ENCODE measurements around the gene HOXC13.

The HOXC13 gene

DNA sequence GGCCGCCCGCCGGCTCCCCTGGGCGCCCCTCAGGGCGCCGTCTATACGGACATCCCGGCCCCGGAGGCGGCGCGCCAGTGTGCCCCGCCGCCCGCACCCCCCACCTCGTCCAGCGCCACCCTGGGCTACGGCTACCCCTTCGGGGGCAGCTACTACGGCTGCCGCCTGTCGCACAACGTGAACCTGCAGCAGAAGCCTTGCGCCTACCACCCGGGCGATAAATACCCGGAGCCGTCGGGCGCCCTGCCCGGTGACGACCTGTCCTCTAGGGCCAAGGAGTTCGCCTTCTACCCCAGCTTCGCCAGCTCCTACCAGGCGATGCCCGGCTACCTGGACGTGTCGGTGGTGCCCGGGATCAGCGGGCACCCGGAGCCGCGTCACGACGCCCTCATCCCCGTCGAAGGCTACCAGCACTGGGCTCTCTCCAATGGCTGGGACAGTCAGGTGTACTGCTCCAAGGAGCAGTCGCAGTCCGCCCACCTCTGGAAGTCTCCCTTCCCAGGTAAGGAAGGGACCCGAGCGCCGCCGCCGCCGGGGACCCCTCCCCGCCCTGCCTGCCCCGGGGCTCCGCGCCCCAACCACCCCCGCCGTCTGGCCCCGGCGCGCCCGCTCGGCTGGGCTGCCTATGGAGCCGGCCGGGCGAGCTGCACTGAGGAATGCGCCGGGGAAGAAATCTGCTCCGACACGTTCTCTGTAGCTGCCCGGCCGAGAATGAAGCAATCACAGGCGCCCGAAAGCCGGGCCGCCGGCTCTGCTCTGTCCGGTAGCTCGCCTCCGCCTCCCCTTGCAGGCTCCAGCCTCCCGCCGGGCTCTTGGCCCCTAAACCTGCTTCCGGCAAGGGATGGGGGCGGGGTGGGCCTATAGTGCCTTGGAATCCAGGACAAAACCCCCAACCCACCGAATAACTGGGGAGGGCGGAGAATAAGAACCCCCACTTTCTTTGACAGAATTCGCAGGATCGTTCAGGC, 794 bp downstream of the HOXC13 start:
- DNase-seq, result no peak

DNA sequence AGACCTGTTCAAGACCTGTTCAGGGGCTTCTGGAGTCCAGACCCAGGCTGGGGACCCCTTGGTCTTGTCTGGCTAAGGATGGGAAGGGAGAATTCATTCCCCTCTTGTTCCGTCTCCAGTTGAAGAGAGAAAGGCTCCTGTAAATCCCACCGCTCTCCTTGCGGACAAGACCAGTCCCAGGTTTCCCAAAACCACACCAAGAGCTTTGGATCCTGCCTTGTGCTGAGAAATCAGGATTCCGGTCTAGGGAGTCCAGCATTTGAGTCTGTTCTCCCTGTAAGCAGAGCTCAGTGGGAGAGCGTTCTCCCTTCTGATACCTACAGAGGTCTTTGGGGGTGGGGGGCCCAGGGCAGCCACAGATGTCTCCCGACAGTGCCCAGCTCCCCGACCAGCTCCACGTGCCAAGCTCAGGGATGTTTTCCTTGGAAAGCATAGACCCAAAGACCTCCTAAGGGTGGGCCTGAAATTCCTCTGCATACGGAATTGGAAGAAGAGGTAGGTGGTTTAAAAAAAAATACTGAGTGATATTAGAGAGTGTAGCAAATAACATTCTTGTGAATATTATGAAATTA, 1.9 kb downstream of the HOXC13 start:
- DNase-seq, result no peak

DNA sequence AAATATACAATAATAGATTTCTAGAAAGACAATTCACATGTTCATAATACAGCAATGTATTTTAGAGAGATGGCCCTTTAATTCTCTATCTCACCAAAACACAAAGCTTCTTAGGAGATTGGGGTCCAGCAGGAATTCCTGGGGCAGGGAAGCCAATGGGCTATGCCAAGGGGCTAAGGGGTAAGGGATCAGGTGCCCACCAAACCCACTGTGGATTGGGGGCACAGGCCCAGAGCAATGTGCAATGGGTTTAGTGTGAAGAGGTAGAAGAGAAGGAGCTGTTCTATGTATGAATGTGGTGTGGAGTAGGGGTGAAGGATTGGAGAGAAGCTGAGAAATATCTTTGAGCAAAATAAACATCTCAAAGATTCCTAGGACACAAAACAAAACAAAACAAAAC, 2.6 kb downstream of the HOXC13 start:
- no peak for DNase-seq

GRCh38 chr12:53941750-53942149, 3.1 kb downstream of the HOXC13 start:
- no peak for DNase-seq

DNA sequence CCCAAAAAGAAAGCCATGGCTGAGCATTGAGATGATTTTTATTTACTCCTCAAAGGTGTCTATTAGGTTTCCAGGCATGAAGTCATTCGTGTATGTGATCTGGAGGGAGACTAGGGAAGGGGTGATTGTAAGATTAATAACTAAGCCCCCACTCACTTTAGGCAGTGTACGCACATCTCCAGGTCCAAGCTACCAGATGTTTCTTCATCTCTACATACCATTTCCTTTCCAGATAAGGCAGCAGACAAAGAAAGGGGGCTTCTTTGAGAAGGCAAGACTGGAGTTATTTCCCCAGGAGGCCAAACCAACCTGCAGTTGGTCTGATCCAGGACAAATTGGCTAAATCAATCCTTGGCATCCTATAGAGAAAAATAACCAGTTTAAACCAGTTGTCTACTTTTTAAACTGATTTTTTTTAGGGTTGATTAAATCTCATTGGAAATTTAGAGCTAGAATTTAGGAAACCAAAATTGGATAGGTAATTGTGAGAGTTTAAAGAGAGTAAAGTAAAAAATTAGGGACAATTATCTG, 3.9 kb downstream of the HOXC13 start:
- DNase-seq, result no peak

GRCh38 chr12:53944209-53944608, 5.6 kb downstream of the HOXC13 start:
- no peak for DNase-seq

DNA sequence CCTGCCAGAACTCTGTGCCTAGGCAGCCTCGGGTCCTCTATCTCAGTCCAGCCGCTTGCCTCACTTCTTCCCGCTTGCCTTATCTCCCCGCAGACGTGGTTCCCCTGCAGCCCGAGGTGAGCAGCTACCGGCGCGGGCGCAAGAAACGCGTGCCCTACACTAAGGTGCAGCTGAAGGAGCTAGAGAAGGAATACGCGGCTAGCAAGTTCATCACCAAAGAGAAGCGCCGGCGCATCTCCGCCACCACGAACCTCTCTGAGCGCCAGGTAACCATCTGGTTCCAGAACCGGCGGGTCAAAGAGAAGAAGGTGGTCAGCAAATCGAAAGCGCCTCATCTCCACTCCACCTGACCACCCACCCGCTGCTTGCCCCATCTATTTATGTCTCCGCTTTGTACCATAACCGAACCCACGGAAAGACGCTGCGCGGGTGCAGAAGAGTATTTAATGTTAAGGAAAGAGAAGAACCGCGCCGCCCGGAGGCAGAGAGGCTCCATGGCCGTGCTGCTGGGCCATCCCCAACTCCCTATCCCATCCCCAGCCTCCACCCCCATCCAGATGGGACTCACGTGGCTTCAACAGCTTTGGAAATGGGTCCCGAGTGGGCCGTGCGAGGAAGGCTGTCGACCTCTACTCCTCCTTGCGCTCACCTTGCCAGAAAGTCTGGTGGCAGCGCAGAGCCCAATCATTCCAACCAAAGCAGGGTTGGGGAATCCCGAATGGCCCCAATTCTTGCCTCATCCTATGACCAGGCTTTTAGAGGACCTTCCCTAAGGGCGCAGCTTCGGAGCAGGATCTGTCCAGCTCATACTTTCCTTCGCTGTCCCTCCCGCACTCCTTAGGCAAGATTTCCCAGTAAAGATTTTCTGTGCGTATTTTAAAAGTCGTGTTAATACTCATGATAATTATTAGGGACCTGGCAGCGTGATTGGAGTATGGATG, 6.5 kb downstream of the HOXC13 start:
- no peak for DNase-seq

GRCh38 chr12:53947743-53948142, 9.1 kb downstream of the HOXC13 start:
- DNase-seq, result no peak

DNA sequence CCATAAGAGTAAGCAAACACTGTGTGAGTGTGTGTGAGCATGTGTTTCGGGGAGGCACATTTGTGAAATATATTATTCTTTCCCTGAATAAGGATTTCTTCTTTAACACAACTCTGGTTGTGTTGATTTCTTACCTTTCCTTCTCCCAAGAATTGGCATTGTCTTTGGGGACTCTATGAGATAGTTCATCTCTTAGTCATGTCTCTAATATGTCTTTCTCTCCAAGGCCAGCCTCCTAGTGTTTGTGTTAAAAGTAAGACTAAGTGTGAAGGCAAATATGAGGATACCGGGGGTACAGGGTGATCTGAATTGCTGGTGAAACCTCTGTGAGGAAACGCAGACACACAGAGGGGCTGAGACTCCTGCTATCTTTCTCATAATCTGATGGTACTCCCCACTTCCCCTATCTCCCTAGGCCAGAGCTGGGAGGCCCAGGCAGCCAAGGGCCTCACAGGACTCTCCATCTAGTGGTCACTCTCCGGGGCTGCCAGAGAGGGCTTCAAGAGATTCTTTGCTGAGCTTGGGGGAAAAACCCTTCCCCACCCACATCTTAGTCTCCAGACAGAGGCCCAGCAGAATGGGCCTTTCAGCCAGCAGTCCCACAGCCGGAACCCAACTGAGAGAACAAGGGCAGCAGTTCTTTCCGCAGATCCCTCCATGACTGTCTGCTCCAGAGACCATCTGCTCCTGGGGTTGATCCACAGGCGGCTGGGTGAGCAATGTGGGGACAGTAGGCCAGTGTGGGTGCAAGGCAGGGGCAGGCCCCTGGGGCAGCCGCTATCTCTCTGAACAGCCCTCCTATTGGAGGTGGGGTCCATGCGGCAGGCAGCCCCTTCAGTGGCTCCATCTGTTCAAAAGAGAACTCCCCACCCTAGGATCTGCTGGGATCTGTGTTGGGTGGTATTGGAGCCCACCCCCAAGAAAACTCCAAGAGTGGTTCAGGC, 10.3 kb downstream of the HOXC13 start:
- DNase-seq, result peak; percentile 30

GRCh38 chr12:53949631-53950436, 11.2 kb downstream of the HOXC13 start:
- no peak for DNase-seq

DNA sequence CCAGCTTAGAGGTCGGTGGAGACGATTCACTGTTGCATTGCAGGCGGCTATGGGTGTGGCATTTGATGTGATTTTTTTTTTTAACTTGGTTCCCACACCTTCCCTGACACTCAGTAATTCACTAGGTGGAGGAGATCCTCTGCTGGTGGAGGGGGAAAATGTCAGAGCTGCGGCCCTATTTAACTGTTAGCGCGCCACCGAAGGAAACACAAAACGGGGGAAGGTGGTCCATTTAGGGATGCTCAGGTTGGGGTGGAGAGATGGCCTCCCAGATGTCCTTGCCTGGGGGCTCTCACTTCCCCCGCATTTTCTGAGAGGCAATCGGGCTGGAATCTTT, 11.8 kb downstream of the HOXC13 start:
- DNase-seq, result no peak

GRCh38 chr12:53950789-53951576, 12.4 kb downstream of the HOXC13 start:
- DNase-seq, result no peak

- no peak for DNase-seq
Observed at GRCh38 chr12:53951577-53952334, 13.1 kb downstream of the HOXC13 start.

- peak; percentile 37 for DNase-seq
Observed at GRCh38 chr12:53952335-53952694, 13.7 kb downstream of the HOXC13 start.

- no peak for DNase-seq
Observed at GRCh38 chr12:53952871-53953734, 14.5 kb downstream of the HOXC13 start.

DNA sequence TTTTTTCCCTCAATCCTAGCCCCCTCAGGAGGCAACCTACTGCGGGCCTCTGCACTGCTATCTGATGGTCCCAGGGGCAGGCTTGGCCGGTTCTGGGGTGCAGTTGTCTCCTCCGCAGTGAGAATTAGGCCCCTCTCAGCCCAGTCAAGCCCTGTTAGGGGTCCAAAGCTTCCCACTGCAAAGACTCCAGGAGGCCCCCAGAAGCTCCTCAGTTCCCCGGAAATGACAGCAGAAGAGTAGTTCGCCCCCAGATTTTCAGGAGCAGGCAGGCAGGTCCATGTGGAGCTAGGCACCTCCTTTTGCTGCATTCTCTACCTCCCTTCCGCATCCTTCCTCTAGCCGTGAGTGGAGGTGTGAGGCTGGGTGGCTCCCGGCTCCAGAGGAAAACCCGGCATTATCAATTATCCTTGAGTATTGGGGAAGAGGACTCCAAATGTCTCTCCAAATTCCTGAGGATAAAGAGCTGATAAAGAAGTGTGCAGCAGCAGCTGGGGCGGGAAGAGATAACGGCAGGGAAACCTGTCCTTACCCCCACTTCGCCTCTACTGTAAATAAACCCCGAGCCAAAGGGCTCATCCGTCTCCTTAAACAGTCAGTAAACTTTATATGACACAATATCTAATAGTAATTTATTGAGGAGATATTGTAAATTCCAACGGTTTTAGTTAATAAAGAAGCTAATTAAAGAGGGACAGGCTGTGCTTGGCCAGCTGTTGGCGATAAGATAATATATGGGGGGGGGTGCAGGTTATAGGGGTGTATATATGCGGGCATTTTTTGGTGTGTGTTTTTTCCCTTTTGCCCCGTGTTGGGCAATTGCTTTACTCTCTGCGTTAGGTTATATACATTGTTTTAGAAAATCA, 15.4 kb downstream of the HOXC13 start:
- no peak for DNase-seq

GRCh38 chr12:53954694-53955035, 16.0 kb downstream of the HOXC13 start, which contains the start of gene HOXC12:
Gene HOXC12 (plus strand): TSS chr12:53954903. CDS start chr12:53954930, 27 bp downstream.
- no peak for DNase-seq

All from hematopoietic multipotent progenitor cell treated with erythropoietin and hydrocortisone succinate and interleukin-3 and kit ligand, for 4 days (in vitro differentiated cells).